Right kidney (tissue), 1 donor: ENCODE data around the gene C11orf16.
"Not testable (repeated sequence)": the region's sequence is repeated elsewhere in the genome, so short reads cannot be mapped to it uniquely, and the experiment has no call there.

Experiments
- DNase-seq: peaks from one replicate; pipeline ENCODE4 v3.0.0-alpha.2; 2016

C11orf16 gene

DNA sequence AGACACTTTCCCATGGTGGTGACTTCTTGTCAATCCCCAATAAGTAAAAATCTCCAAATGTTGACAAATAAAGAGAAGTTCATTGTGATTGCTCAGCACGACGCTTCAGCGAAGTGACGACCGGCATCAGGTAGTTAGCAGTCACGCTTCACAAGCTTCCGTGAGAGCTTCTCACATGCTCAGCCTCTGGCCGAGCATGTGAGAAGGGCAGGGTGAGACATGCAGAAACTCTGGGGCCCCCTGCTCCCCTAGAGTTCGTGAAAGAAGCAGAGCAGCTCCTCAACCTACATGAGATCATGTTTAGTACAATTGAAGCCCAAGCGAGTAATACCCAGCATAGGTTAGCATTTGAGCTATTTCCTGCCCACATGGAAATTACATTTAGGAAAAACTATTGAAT is 4.4 kb upstream of the C11orf16 start:
- no peak for DNase-seq

DNA sequence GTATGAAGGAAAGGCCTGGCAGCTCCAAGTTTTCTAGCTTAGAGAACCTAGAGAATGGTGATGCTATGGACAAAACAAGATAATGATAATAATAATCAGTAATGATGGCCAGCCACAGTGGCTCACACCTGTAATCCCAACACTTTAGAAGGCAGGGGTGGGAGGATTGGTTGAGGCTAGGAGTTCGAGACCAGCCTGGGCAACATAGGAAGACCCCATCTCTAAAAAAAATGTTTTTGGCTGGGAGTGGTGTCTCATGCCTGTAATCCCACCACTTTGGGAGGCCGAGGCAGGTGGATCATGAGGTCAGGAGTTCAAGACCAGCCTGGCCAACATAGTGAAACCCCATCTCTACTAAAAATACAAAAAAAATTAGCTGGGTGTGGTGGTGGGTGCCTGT is 3.0 kb upstream of the C11orf16 start:
- DNase-seq: not testable (repeated sequence)

DNA sequence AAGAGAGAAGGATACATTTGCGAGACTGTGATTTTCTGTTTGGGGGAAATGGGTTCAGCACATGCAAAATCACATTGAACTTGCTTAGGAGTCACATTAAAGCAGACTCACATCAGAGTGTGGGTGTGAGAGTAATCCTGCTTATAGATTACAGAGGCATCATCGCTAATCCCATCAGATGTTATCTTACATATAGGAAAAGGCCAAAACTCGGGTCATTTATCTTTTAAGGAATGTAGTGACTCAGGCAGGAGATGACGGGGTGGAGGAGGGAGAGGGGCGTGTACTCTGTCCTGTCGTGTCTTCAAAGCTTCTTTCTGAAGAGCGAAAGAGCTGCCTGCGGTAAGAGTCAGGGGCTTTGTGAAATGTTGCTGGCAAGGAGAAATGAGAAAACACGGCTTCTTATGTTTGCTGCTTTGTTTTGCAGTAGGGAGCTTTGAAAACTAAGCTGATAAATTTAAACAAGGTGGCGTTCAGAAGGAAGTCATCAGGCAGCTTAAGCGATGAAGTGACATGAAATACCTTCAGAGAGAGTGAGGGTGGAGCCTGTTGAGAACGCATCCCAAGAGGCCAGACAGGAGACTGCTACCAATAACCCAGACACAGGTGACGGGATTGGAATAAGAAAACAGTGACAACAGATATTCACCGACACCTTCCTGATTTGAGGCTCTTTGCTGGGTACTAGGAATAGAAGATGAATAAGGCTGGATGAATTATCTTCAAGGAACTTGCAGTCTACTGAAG is 2.2 kb upstream of the C11orf16 start:
- DNase-seq: no peak

DNA sequence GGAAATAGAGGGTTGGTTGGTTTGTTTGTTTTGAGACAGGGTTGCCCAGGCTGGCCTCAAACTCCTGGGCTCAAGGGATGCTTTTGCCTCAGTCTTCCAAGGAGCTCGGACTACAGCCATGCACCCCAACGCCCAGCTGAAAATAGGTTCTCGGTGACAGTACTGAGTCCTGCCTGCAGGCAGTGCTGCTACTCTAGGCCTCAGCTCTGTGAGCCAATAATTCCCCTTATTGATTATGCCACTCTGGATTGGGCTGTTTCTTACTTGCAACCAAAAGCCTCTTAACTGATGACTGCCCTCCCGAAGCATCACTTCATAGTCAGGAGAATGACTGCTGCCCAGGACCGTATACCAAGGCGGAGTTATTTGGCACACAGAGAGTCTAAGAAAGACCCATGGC is 1.2 kb upstream of the C11orf16 start:
- DNase-seq: no peak

DNA sequence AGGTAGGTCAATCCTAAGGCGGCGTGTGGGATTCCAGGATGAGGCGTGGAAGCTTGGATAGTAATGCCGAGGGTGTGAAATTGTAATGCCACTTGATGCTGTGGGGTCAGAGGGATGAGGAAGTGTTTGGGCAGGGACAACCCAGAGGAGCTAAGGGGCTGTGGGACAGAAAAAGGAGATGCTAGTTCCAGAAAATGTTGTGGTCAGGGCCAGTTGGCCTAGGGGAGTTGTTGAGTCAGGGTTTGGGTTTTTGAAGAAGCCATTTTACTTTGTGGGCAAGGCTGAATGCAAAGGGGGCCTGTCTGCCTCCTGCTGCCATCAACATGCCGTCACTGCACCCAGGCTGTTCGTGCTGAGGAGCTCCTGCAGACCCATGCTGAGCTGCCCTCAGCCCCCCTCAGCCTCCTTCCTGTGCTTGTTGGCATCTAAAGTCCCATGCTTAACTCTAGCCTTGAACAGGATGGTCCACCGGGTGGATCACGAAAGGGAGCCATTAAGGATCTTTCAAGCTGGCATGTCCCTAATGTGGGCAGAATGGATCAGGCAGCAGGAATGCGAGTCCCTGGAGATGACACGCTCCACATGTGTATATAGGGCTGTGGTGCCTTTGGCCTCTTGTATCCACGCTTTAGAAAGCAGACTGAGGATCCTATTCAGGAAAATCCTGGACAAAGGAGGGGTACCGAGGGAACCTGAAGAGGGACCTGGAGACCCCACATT is 2.1 kb downstream of the C11orf16 start:
- DNase-seq: no peak

DNA sequence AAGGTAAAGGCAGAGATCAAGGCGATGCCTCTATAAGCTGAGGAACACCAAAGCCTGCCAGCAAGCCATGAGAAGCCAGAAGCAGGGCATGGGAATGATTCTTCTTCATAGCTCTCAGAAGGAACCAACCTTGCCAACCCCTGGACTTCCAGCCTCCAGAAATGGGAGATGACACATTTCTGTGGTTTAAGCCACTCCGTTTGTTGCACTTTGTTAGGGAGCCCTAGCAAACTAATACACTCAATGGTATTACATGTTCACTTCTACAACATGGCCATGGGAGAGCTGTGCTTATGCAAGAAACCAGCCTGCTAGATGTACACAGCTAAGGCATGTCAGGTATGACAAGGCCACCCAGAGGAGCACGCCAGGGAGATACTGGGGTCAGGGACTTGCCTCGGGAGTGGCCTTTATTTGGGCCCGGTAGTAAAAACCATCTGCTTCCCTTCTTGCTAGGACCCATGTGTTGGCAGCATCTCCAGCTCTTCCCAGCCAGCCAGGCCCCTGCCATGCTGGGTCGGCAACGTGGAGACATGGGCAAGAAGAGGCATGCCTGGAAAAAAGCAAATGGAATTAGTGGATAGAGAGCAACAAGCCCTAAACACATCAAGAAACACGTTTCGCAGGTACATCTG is 3.6 kb downstream of the C11orf16 start:
- DNase-seq: no peak

DNA sequence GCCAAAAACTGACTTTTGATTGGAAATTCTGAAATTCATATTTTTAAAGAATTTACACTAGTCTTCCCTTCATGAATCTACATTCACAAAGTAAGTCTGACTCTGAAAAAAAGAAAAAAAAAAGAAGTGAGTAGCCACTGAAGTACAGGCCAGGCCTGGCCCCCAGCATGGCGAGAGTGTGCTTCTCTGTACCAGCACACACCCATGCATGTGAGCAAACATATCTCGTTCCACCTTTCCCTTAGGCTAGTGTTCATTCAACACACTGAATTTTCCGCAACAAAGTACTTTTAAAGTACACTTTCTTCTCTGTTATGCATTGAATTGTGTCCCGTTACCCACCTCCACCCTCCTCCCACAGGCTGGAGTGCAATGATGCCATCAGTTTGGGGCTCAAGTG is 4.5 kb downstream of the C11orf16 start:
- DNase-seq: no peak

DNA sequence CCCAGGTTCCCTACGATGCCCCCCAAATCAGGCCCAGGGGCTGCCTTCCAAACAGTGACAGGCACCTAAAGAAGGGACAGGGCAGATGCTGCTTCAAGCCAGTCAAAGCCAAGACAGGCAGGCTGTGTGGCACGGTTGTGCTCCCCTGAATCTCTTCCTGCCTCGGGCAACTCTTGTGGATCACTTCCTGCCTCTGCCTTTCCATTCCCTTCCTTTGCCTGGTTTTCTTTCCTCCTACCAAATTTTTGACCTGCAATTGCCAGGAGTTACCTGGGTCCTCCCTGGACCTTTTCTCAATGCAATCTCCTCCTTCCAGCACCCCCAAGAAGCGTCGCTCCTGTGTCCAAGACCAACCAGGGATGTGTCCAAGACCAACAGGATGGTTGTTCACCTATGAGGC is 5.5 kb downstream of the C11orf16 start:
- DNase-seq: no peak

DNA sequence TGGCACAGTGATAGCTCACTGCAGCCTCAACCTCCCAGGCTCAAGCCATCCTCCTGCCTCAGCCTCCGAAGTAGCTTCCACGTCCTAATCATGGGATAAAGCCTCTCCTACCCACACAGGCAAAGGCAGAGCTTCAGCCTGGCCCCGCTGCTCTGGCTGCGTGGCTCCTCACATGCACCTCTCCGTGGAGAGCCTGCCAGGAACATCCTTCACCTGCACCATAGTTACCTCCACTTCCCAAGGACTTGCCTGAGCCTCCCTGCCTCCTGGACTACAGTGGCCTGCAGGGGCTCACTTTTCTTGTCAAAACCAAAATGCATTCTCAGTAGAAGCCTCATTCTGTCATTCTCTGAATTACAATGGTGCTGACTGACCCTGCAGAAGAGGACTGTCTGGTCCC is 6.5 kb downstream of the C11orf16 start:
- no peak for DNase-seq

DNA sequence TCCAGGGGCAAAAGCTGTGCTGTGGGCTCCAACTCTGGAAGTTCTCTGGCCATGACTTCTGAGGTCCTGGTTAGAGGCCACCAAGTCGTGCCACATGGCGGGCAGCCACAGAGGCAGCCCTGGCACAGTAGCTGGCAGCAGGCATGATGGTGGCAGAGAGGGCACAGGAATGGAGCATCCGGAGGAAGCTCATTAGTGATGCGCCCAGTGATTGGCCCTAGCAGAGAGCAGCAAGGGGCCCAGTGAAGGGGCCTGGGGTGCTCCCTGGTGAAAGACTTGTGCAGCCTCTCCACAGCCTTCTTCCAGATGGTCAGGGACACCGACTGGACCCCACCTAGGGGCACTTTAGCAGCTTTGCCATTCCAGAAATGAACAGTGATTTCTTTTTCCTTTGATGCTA is 7.0 kb downstream of the C11orf16 start:
- DNase-seq: no peak

DNA sequence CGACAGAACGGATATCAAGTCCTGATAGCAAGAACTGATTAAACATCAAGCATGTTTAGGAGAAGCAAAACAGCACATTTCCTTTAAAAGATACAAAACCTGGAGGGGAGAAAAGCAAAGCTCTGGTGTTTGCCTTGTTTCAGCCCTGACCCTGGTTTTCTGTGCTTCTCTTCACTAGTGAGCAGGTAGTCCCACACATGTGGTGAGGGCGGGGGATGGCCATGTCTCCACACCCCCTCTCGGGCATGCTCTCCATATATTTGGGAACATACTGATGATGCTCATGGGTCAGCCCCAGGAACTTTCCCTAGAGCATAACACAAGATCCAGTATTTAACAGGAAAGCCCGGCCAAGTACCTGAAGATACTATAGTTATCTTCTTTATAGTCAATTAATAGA is 10.1 kb downstream of the C11orf16 start:
- no peak for DNase-seq

DNA sequence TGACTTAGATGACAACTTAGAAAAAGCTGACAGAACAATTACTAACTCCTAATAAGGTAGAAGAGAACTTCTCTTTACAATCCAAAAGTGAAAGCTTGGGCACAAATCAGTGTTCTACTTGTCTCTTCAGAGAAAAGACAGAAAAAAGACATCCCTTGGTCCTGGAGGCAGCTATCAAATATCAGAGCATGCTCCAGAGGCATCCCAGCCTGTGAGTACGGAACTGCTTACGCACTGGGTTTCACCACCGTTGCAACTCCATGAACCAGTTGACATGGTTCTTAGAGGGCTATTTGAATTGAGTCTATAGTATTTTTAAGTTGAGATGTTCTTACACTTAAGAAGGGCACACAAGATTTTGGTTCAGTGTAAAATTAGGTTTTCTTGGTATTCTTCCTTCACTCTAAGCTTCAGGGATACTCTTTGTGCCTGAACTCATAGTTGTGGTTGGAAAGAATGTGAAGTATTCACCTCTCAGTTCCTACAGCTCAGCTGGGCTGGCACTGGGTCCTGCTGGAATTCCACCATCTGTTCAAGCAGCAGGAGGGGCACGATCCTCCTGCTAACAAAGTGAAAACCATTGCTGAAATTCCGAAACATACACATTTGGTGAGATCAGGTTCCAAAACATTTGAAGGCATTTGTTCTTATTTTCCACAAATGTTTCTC is 15.5 kb downstream of the C11orf16 start:
- DNase-seq: no peak

DNA sequence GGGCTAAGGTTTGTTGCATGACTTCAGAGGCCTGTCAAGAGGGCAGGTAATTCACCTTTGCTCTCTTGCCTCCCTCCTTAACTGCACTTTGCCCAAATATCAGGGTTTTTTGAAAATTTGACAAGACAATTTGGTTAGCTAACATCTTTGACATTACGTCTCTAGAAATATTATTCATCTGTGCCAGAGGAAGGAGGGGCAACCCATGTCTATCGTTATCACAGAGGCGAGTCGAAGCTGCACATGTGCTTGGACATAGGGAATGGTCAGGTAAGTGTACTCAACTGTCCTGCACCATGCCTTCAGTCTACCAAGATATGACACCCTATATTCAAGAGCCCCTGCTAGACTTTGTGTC is 18.1 kb downstream of the C11orf16 start:
- DNase-seq: no peak

DNA sequence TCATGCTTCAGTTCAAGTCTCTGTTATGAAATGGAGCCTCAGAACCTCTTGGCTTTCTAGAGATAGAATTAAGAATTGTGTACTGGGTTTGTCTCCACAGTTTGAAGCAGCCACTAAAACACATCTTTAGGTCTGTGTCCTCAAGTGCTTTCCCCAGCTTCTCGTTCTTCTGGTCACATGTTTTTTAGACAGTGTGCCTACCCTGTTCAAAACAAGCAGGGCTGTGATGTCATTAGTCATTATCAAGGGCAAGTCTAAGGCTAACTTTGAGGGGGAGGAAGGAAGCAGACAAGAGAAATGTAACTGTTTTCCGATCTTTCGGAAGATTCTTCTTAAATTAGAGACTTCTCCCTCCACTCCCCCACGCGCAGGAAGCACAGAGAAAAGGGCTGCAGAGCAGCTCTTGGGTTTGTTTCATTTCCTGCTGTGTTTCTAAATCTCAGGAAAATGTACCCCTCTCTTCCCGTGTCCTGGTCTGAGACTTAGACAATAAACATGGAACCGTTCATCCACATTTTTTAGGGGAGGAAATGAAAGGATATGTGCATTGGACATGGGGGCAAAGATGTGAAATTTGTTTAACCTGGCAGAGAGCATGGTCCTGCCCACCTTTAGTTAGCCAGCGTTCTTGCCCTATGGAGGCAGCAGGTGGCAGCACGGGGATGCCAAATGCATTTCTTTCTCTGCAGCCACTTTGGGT is 18.6 kb downstream of the C11orf16 start:
- no peak for DNase-seq

DNA sequence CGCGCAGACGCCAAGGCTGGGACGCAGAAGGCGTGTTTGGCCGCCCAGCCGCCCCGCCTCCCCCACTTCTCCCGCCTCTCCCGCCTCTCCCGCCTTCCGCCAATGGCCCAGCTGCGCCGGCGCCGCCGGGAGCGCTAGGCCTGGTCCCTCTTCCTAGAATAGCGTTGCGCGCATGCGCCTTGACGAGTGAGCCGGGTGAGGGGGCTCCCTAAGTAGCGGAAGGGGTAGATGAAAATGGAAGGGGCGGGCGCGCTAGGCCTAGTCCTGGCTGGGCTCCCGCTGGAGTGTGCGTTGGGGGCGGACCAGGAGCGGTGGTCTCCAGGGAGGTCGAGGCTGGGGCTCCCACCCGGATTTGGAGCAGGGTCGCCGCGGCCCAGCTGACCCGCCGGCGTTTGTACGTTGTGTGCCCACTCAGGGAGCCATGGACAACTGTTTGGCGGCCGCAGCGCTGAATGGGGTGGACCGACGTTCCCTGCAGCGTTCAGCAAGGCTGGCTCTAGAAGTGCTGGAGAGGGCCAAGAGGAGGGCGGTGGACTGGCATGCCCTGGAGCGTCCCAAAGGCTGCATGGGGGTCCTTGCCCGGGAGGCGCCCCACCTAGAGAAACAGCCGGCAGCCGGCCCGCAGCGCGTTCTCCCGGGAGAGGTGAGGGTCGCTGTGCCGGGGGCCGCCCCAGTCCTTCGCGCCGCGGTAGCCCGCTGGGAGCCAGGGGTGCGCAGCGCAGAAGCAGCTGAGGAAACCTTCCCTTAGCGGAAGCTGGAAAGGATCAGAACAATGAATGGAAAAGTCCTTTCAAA is 21.5 kb downstream of the C11orf16 start, which contains the start of gene AKIP1:
AKIP1 (plus strand) TSS at position 161 of the 795 bp plus-strand sequence; CDS start at position 422, 261 bp downstream.
- peak; percentile 98 for DNase-seq

DNA sequence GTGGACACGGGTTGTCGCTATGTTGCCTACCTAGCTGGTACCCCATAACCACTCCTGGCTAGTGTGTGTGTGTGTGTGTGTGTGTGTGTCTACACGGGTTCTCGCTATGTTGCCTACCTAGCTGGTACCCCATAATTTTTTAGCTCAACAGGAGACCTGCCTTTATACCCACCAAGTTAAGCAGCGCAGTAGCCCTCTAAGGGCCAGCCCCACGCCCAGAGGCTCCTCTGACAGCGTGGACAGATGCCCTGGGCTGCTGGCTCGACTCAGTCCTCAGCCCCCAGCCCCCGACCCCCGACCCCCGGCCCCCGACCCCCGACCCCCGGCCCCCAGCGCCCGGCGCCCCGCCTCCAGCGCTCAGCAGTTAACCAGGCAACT is 22.1 kb downstream of the C11orf16 start:
- DNase-seq: no peak

DNA sequence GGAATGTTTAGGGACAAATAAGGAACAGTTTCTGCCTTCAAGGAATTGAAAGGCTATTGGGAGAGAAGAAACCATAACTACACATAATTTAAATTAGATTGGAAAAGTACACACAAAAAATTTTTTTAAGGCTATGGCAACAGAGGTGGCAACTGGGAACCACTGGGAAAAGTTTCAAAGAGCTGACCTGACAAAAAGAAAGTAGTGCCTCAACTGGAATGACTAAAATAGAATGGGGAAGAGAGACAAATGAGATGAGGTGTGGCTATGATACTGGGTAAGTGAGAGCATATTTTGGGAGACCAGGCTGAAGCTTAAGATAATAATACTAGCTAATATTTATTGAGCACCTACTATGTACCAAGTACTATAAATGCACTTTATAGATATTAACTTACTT is 24.6 kb downstream of the C11orf16 start:
- DNase-seq: no peak

DNA sequence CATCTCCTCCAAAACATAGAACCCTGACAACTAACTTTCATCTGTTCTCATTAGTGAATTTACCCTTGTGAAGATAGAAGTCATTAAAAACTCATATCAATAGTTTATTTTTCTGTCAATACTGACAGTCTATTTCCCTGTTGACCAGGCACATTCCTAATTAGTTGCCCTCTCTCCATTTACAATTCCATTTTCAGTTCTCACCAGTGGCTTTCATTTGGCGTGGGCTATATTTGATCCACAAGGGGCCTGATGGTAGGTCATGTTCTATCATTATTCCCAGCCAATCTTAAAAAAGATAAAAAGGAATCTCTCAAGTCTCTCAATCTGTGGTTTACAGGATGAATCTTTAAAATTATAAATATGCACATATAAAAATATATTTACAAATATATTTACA is 25.6 kb downstream of the C11orf16 start:
- DNase-seq: no peak

DNA sequence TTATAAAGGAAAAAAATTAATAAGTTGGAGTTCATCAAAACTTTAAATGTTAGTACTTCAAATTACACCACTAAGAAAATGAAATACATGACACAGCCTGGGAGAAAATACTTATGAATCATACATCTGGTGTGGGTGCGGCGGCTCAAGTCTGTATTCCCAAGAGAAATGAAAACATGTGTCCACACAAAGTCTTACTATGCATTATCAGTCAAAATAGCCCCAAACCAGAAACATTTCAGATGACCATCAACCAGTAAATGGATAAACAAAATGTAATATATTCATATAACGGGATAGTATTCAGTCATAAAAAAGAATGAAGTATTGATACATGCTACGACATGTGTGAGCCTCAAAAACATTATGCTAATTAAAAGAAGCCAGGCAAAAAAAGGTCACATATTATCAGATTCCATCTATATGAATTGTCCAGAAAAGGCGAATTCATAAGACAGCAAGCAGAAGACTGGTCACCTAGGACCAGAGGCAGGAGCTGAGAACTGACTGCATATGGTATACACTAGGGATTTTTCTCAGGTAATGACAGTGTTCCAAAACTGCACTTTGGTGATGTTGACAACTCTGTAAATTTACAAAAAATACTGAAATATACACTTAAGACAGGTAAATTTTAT is 27.1 kb downstream of the C11orf16 start:
- DNase-seq: no peak

DNA sequence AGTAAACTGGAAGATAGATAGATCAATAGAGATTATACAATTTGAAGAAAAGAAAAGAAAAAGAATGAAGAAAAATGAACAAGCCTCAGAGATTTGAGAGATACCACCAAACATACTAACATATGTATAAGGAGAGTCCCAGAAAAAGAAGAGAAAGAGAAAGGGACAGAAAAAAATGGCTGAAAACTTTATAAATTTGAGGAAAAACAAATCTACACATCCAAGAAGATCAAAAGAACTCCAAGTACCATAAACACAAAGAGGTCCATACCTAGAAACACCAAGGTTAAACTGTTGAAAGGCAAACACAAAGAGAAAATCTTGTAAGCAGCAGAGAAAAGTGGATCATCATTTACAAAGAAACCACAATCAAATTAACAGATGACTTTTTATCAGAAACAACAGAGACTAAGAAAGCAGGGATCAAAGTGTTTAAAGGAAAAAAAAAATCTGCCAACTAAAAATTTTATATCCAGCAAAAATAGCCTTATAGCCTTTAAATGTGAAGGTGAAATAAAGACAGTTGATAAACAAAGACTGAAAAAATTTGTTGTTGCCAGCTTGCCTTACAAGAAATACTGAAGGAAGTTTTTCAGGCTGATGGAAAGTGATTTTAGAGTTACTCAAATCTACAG is 33.5 kb downstream of the C11orf16 start:
- DNase-seq: no peak

DNA sequence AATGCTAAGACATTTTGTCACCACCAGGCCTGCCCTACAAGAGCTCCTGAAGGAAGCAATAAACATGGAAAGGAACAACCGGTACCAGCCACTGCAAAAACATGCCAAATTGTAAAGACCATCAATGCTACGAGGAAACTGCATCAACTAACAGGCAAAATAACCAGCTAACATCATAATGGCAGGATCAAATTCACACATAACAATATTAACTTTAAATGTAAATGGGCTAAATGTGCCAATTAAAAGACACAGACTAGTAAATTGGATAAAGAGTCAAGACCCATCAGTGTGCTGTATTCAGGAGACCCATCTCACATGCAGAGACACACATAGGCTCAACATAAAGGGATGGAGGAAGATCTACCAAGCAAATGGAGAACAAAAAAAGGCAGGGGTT is 41.6 kb downstream of the C11orf16 start:
- not testable (repeated sequence) for DNase-seq
